CD4-positive, alpha-beta T cell treated with Interleukin-10 for 1 hour (primary cell): Measurements from ENCODE around the gene VSX2.
A peak's percentile ranks its signal among the peaks of the same experiment; 100 is the strongest.
"Not testable (repeated sequence)": the region's sequence is repeated elsewhere in the genome, so short reads cannot be mapped to it uniquely, and the experiment has no call there.

Experiments
- DNase-seq: peaks from one replicate; pipeline ENCODE4 v3.0.0-alpha.2; 2020

Gene VSX2

GRCh38 chr14:74260525-74261233 is 21.4 kb downstream of the VSX2 start:
- no peak for DNase-seq

- DNase-seq, result no peak
These were observed 22.0 kb downstream of the VSX2 start for GRCh38 chr14:74261288-74261687.

GRCh38 chr14:74262076-74262475 is 22.8 kb downstream of the VSX2 start:
- no peak for DNase-seq

DNA sequence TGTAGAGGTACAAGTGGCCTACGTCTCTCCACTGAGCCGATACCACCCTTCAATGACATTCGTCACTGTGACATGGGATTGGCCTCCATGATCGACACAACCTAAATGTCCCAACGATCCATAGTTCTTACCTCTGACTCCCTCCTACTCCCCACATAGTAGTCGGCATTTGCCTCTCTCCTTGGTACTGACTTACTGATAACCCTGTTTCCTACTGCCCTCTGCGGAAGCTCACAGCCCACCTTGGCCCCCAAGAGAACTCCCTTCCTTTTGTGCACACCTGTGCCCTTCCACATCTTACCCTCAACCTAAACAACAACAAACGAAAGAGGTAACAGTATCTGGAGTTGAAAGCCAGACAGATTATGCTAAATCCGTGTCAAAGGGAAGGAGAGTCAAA is 23.9 kb downstream of the VSX2 start:
- no peak for DNase-seq

GRCh38 chr14:74263921-74264320 is 24.7 kb downstream of the VSX2 start:
- DNase-seq, result no peak

DNA sequence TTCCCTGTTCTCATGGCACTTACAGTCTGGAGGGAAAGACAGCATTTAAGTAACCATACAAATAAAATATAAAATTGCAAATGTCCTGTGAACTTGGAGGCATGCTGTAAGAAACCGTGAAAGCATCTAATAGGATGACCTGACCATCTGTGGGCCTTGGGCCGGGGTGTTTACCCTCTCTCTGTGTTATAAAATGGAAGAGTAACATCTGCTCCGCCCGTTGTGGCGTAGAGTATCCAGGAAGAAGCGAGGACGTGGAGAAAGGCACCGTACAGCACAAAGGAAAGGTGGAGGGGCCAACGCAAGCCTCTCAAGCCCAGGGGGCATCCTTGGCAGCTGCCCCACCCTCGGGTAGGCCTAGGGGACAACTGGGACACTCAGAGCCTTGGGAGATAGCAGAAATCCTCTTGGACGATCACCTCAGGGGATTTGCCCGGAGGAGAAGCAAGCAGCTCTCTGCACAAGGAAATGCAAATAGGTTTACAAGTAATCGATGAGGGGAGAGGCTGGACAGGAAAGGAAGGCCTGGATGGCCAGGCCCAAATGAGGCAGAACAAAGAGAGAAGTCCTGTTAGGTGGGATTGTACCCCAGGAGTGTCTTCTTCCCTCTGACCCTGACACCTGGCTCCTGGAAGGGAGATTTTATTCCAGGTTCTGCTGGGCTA is 26.2 kb downstream of the VSX2 start:
- no peak for DNase-seq

DNA sequence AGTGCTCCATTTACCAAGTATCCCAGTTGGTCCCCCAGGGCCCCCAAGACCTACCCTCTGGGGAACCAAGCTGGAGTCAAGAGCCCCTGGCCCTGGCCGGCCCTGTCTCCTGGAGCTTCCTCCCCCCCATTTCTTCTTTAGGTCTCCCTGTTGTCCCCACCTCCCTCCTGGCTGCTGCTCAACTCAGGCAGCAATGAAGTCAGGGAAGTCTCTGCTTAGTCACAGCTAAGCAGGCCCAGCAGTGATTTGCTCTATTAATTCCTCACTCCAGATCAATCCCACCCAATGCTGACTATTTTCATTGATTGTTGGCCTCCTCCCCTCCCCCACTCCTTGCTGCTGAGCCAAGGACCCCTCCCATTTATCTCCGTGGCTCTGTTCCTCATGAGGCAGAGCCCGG is 28.3 kb downstream of the VSX2 start:
- no peak for DNase-seq

DNA sequence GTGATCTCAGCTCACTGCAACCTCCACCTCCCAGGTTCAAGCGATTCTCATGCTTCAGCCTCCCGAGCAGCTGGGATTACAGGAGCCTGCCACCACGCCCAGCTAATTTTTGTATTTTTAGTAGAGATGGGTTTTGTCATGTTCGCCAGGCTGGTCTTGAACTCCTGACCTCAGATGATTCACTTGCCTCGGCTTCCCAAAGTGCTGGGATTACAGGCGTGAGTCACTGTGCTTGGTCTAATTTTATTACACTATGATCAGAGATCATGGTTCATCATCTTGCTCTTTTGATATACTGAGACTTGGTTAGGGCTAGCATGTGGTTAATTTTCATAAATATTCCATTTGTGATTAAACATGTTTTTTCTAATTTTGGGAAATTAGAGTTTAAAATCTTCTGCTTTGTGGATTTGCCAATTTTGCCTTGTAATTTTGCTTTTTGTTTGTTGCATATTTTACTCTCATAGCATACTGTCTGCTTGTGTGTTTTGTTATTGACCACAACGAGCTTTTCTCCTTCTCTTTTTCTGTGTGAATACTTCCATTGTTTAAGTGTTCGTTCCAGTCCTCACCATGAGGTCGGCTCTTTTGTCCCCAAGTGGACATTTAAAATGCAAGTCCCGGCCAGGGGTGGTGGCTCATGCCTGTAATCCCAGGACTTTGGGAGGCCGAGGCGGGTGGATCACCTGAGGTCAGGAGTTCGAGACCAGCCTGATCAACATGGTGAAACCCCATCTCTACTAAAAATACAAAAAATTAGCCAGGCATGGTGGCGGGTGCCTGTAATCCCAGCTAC is 31.3 kb downstream of the VSX2 start:
- DNase-seq, result not testable (repeated sequence)

DNA sequence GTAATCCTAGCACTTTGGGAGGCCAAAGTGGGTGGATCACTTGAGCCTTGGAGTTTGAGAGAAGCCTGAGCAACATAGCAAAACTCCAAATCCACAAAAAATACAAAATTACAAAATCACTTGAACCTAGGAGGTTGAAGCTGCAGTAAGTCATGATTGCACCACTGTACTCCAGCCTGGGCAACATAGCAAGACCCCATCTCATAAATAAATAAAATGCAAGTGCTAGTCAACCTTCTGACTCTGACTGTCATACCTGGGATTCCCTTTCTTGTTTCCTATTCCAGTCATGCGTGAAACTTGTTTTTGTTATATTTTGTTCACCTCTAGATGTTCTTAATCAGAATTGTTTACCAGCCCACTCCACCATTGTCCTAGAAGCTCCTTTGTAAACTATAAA is 32.1 kb downstream of the VSX2 start:
- no peak for DNase-seq

GRCh38 chr14:74275241-74275841 is 36.1 kb downstream of the VSX2 start:
- no peak for DNase-seq

DNA sequence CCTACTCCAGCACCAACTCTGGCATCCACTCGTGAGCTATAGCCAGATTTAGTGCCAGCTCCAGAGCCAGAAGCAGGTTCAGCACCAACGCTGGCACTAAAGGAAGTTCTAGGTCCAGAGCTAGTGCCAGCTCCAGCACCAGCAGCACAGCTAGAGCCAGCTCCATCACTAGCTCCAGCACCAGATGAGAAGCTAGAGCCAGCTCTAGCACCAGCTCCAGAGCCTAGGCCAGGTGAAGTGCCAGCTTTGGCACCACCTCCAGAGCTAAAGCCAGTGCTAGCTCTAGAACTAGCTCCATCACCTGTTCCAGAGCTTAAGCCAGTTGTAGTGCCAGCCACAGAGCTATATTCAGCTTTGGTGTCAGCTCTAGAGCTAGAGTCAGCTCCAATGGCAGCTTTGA is 38.8 kb downstream of the VSX2 start:
- no peak for DNase-seq

DNA sequence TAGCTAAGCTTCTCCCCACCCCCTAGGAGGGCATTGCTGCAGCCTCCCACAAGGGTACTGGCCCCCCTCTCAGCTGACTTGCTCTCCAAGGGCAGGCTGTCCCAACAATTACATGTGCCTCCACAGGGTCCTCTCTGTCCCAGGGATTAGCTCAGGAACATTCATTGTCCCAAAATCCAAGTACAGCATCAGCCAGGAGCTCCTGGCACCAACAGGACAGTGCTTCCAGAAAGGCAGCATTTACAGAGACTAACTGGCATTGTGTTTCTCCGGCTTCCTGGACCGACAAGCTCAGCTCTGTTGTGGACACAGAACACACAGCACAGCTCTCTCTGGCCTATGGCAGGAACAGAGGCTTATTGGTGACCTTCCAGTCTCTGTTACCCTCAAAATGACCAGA is 41.8 kb downstream of the VSX2 start:
- no peak for DNase-seq

GRCh38 chr14:74286736-74287135 is 47.5 kb downstream of the VSX2 start:
- DNase-seq, result no peak

GRCh38 chr14:74289801-74290200 is 50.6 kb downstream of the VSX2 start:
- no peak for DNase-seq

GRCh38 chr14:74290415-74290814 is 51.2 kb downstream of the VSX2 start:
- peak; percentile 25 for DNase-seq

- DNase-seq, result no peak
These were observed 52.8 kb downstream of the VSX2 start for GRCh38 chr14:74292061-74292460.

GRCh38 chr14:74293606-74294005 is 54.4 kb downstream of the VSX2 start:
- DNase-seq, result no peak

- DNase-seq, result no peak
These were observed 56.8 kb downstream of the VSX2 start for GRCh38 chr14:74296037-74296467.

GRCh38 chr14:74297986-74298385 is 58.7 kb downstream of the VSX2 start:
- no peak for DNase-seq

GRCh38 chr14:74299061-74299545 is 59.9 kb downstream of the VSX2 start:
- peak; percentile 26 for DNase-seq

- DNase-seq, result no peak
These were observed 62.4 kb downstream of the VSX2 start for GRCh38 chr14:74301594-74302151.

DNA sequence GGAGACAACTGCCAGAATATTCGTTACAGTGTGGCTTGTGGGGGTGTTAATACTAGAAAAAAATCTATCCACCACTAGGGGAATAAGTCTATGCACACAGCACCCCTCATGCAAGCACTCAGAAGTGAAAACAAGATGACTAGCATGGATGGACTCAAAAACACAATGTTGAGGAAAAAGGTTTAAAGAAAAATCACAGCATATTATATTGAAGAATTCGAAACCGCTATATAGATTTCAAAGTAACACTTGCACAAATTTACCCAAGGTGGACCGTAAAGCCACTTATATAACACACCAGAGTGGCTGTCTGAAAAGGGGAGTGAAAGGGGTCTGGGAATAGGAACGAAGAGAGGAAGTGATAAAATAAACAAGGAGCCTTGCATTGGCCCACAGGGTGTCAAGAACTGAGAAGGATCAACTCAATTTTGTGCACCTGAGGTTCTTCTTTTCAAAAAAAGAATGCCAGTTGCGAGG is 62.9 kb downstream of the VSX2 start:
- peak; percentile 63 for DNase-seq
